NCI-H146 treated with DMSO at 0.1 percent for 48 hours (cell line): ENCODE results near the gene SNORC.

Experiments
- DNase-seq: peaks from one replicate; lab custom pipeline; 2025; ENCODE audit not compliant: unreplicated experiment; lab: John Stamatoyannopoulos, UW

The SNORC gene

DNA sequence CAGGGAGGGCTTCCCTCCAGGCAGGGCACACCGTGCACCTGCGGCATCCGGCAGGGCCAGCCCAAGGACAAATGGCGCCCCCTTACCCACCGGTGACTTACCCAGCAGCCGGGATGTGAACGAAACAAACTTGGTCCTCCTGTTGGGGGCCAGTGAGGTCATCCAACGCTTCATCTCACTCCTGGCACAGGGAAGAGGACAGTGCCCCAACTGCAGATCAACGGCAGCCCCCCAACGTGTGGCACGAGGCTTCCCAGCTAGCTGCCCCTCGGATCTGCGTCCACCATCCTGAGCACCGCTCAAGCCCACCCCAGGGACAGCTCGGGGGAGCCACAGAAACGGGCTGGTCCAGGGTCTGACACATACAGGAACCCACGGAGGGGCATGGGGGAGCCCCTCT lies 12.0 kb downstream of the SNORC start:
- no peak for DNase-seq

DNA sequence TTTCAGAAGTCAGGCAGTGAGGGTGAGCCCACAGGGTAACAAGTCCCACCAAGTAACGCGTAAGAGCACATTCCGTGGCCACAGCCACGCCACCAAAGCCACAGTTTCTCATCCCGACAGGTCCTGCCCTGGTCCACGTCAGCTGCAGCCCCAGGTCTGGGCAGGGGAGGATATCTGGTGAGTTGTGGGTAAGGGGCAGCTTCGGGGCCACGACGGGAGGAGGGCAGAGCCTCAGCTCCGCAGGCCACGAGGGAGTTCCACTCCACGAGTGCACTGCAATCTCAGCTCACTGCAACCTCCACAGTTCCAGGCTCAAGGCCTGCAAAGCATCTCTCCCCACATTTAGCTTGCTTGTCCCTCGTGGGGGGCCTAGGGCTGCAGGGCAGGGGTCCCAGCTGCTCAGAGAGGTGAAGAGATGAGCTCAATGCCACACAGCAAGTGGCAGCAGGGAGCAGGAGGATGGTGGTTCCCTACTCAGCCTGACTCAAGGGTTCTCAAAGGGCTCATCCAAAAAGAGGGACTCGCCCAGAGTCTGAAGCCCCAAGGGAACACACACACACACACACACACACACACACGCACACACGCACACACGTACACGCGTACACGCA lies 12.5 kb downstream of the SNORC start:
- no peak for DNase-seq

DNA sequence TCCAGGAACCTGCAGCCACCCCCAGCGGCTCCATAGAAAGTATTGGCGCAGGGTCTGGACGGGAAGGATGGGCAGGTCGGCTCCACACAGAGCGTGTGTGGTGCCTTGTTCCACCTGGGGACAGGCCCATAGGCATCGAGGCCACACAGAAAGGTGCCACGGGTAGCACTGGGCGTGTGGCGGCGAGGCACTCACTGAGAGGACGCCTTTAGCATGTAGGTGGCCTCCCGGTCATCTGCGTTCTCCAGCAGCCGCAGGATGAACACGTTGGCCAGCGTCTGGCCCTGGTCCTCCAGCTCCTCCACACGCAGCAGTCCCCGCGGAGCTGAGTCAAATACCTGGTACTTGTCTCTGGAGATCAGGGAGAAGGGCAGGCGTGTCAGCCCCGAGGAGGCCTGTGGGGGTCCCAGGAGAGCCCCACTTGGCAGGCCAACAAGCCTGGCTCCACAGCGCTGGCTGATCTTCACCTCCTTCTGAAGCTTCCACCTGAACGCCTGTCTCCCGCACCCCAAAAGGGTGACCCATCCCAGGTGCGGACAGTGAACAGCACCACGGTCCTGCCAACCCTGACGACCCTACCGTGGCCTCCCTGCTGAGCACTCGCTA lies 13.2 kb downstream of the SNORC start:
- no peak for DNase-seq

DNA sequence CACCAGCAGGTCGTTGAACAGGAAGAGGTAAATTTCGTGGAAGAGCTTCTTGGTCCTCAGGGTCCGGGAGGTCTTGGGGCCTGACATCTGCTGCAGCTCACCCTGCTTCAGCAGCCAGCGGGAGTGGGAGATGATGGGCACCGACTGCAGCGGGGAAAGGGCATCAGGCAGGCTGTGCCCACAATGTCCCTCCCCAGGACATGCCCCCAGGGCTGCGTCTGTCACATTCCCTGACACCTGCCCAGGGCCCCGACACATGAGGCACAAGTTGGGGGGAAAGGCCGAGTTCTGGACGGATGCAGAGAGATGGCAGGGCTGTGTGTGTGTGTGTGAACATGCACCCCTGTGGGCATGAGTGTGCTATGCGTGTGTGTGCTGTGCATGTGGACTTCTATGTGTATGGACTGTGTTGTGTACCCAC lies 13.9 kb downstream of the SNORC start:
- DNase-seq, result no peak

DNA sequence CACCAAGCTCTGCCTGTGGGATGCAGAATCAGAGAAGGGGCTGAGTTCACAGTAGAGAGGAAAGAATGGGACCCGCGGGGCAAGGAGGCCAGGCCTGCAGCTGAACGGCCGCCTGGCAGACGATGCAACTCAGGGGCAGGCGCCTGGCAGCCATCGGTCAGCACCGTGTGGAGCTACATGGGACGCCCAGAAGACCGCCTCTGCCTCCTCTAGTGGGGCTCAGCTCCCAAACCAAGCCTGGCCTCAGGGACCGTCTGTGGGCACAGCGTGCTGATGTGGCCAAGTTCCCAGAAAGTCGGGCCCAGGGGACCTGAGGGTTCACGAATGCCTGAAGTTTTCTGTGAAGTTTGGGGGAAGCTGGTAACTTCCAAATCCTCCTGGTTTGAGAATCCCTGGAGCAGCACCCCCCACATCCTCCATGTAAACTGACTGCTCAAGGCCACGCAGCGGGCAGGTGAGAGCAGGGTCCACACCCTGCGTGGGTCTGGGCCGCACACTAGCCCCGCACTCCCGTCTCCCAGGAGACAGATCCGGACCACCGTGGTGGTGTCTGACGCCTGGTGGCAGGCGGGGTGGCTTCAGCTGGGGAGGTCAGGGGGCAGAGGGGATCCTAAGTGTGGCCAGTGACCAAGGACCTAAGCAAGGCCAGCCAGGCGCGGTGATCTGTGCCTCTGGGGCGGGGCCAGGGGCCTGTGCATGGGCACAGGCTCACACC lies 14.6 kb downstream of the SNORC start:
- no peak for DNase-seq

DNA sequence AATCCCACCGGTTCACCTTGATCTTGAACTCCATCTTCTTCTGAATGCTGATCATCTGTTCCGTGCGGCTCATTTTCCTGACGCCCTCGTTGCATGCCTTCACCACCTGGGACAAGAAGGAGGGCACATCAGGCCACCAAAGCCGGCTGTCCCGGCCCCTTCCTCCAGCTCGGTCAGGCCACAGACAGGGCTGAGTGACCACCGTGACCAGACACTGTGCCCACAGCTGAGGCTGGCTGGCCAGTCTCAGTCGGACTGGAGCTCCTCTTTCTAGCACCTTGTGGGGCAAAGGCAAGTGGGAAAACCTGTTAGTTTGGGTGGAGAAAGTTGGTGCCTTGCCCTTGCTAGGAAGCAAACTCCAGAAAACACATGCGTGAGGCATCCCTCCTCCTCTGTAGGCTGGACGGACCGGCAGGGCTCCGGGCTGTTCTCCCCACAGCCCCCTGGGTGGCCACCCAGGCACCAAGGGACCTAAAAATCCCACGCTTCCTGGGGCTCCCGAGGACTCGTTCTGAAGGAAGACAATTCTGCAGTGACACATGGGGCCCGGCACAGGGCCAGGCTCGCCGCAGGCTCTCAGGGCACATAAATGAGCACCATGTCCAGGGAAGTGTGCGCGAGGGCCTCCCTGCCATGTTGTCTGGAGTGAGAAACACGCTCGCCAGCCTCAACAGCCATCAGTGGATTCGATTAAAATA lies 15.3 kb downstream of the SNORC start:
- no peak for DNase-seq

DNA sequence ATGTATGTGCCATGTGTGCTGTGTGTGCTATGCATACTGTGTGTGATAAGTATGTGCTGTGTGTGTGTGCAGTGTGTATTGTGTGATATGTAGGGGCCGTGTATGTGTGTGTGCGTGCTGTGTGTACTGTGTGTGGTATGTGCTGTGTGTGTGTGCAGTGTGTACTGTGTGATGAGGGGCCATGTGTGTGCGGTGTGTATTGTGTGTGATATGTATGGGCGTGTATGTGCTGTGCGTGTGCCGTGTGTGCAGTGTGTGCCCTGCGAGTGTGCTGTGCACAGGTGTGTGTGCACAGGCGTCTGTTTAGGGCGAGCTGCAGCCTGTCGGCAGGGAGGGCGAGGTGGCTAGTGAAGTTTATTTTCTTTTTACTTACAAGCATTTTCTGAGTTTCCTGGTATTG lies 16.1 kb downstream of the SNORC start:
- no peak for DNase-seq

DNA sequence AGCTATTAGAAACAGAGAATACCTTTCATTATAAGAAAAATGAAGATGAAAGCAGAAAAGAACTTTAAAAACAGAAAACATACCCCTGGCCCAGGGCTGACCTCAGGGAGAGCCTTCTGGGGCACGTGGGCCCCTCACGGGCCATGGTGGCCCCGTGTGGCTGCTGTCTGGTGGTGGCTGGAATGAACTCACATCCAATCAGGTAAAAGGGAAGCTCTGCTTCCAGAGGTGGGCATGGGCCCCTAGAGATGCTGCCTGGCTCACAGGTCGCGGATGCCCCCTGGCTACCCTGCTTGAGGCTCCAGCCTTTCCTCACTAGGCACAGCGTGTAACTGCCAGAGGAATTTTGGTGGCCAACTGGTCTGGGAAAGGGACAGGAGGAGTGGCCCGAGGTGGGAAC lies 16.6 kb downstream of the SNORC start:
- no peak for DNase-seq

DNA sequence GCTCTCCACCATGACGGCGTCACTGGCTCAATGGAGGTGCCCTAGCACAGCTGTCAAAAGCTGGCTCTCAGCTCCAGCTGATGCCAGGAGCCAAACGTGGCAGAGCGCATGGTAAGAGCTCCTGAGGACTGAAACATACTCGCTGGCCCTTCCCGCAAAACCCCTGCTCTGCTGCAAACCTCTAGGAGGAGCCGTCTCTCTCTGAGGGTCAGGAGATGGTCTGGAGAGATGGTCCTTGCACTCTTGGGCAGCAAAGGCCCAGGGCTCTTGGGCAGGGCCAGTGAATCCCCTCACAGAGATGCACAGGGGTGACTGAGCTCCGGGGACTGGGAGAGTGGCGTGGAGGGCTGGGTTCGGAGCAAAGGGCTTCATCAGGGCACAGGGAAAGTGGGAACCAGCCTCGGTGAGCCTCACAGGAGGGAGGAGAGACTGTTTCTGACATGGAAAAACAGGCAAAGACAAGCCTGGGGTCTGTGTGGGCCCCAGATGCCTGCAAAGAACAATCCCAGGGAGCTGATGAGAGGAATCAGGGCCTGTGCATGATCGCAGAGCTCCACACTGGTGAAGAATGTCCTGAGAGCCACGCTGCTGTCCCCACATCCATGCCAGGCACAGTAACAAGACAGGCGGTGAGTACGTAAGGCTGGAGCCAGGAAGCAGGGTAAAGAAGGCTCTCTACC lies 17.2 kb downstream of the SNORC start:
- DNase-seq, result no peak

DNA sequence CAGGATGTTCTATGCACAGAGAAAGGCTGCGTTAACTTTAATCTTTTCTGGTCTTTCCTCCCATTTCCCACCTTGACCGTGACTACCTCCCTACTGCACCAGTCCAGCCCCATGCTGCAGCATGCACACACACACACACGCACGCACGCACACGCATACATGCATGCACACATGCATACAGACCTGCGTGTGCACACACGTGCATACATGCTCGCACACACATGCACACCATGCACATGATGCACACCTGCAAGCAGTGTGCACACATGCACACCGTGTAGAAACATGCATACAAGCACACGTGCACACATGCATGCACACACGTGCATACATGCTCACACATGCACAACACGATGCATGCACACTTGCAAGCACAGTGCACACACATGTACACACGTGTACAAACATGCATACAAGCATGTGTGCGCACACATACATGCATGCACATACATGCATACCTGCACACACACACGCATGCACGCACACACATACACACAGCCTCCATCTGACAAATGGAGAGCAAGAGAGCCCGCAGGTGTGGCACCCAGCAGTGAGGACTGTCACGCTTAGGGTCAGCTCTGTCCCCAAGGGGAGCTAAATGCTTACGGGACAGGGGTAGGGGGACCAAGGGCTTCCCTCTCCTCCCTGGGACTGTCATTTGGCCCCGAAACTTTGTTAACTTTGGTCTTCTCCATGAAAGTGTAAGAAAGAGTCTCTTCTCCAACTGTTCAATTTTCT lies 18.2 kb downstream of the SNORC start:
- no peak for DNase-seq

DNA sequence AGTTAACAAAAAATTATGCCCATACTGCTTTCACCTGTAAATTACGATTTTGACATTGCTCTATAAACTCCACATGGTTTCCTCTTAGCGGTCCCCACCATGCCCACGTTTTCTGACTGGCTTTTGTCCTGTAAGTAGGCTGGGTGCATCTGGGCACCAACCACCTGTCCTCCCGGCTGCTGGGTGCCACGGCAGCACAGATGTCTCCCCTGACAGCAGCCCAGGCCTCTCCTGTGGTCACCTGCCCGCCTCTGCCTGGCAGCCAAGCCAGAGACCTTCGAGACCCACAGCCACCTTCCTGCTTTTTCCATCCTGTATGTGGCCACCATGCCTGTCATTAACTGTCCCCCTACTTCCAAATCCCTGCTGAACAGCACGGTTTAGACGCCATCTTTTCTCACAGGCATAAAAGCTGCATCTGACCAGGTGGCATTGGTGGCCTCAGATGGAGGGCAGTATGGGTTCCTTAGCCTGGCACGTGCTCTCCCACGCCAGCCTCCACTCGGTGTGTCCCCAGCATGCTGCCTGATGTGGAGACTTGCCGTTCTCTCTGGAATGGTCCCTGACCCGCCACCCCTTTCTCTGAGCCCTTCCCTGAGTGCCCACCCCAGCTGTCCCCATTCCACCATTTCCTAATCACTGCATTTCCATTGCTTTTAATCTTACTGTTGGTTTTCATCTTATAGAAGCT lies 18.9 kb downstream of the SNORC start:
- DNase-seq, result no peak

DNA sequence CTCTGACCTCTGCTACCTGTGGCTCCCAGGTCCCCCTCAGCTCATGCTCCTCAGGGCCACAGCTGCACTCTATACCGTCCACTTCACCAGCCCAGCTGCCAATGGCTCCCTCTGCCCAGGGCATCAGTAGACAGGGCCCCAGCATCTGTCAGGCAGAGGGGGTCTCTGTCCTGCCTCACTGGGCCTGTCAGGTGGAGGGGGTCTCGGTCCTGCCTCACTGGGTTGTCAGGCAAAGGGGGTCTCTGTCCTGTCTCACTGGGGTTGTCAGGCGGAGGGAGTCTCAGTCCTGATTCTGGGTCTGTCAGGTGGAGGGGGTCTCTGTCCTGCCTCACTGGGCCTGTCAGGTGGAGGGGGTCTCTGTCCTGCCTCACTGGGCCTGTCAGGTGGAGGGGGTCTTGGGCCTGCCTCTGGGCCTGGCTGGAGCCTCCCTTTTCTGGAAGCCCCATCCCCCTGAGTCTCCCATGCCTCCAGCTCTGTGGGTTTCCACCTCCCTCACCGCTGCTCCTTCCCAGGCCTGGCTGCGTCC lies 19.9 kb downstream of the SNORC start:
- DNase-seq, result no peak

DNA sequence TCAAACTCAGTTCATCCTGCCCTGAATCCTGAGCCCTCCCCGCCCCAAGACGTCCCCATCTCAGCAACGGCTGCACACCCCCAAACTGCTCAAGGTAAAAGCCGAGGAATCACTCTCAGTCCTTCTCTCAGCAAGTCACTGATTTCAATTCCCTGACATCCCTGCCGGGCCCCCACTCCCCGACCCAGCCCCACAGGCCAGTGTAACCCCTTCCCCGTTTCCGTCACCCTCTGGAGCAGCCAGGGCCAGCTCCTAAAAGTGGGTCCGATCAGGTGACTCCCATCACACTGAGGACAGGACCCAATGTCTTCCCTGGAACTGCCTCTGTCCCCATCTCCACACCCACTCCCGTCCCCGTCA lies 20.5 kb downstream of the SNORC start:
- no peak for DNase-seq

DNA sequence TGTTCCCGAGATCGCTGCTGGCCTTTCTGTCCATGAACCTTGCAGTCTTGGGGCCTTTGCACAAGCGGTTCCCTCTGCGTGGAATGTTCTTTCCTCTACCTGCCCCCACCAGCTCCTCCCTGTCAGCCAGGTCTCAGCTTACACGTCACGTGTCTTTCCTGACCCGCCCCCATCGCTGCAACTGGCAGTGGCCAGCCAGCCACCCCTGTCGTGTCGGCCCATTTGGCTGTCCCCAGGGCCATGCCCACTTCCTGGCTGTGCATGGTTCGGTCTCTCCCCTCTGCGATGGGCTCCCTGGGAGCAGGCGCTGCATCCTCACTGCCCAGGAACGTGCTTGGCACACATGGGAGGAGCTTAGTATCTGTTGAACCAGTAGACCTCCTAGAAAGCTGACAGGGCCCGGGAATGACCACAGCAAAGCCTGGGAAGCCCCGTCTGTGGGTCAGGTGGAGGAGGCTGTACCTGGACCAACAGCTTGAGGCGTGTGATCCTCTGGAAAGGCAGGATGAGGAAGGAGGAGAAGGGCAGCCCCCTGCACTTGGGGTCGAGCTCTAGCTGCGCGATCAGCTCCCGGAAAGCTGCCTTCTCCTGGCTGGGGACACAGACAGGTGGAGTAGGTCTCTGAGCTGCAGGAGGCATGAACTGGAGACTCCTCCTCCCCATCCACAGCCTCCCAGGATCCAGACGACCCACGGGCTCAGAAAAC lies 21.0 kb downstream of the SNORC start:
- peak; percentile 27 for DNase-seq

DNA sequence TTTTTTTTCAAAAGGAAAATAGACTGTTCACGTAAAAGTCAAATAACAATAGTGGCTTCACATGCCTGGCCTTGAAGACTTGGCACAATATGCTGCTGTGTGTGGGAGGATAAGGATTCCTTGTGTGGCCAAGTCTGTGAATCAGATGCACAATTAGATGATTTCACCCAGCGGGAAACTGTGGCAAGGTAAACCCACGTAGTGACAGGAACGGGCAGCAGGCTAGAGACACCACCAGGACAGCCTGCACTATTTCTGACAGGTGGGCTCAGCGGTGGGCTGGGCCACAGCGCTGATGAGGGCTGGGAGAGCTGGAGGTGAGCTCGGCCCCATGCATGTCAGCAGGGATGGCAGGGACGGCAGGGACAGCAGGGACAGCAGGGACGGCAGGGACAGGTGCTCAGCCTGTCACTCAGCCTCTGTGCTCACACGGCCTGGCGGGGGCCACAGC lies 21.6 kb downstream of the SNORC start:
- DNase-seq, result no peak

DNA sequence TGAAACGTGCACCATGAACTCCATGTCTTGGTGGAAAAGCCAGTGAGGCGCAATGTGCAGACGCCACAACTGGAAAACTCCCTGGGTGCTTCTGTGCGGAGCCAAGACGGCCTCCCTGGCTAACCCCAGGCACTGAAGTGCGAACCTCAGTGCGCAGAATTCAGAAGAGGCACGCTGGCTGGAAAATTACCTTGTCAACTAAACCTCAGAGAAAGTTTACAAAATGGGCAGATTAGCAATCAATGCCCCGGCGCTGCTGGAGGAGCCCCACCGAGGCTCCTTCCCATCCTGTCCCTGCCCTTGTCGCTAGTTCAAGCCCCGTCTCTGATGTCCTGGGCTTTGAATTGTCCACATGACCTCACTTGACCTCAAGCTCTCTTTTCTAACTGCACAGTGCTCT lies 22.2 kb downstream of the SNORC start:
- DNase-seq, result no peak

DNA sequence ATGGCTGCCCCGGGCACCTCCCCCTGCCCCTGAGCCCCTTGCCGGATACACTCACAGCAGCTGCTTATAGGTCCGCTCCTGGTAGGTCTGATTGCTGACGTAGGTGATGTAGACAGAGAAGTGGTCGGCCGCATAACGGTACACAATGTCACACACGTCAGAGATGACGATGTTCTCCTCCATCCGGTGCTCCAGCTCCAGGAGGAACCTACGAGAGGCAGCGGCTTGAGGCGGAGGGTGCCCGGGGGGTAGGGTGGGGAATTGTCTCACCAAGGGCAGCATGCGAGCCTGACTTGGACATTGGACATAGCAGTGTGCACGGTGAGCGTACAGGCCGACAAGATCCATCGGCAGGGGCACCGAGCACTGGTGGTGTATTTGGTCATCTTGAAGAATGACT lies 22.8 kb downstream of the SNORC start:
- DNase-seq, result no peak

DNA sequence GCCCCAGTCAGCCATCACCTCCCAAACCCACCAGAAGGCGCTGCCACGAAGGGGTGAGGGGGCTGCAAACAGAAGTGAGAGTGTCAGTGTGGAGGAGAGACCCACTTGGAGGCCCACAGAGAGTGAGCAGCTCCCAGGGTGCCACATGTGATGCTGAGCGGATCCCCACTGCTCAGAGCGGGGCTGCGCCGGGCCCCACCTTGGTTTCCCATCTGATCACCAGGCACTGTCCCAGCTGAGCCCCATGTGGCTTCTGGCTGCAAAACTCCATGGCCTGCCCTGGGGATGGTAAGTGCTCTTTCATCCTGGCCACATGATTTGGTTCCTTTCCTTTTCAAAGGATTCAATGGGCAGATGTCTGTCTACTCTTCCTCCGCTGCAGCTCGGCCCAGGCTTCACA lies 23.8 kb downstream of the SNORC start:
- no peak for DNase-seq

DNA sequence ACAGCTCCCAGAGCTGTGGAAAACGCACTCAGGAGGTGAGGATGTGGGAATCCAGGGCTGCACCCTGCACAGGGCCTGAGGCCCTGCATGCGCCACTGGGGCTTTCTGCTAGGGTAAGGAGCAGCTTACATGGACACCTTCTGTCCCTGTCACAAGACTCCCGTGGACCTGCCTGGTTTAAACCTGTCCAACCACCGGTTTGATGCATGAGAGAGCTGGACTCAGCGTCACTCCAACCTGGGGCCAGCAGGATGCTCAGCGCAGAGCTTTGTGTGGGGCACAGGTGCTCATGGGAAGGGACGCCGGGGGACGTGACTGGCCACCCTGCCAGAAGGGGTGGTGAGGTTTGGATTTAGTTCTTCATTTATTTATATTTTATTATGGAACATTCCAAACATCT lies 24.2 kb downstream of the SNORC start:
- no peak for DNase-seq
